GM20000 (cell line): ENCODE results near the gene SERPINA1.

Experiments
- DNase-seq: peaks from one replicate; pipeline ENCODE4 v3.0.0; 2012; ENCODE audit warnings: low spot score
- TF ChIP-seq, protein P1 (sequence below): IDR thresholded peaks from 2 replicates; pipeline ENCODE4 v1.5.1; 2012; ENCODE audit warnings: mild to moderate bottlenecking, control low read depth; ENCODE audit errors: extremely low read depth, missing control alignments

SERPINA1 gene

GRCh38 chr14:94365624-94366023 lies 22.8 kb downstream of the SERPINA1 start:
- no peak for DNase-seq
- TF ChIP-seq, protein P1, sequence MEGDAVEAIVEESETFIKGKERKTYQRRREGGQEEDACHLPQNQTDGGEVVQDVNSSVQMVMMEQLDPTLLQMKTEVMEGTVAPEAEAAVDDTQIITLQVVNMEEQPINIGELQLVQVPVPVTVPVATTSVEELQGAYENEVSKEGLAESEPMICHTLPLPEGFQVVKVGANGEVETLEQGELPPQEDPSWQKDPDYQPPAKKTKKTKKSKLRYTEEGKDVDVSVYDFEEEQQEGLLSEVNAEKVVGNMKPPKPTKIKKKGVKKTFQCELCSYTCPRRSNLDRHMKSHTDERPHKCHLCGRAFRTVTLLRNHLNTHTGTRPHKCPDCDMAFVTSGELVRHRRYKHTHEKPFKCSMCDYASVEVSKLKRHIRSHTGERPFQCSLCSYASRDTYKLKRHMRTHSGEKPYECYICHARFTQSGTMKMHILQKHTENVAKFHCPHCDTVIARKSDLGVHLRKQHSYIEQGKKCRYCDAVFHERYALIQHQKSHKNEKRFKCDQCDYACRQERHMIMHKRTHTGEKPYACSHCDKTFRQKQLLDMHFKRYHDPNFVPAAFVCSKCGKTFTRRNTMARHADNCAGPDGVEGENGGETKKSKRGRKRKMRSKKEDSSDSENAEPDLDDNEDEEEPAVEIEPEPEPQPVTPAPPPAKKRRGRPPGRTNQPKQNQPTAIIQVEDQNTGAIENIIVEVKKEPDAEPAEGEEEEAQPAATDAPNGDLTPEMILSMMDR = no peak

DNA sequence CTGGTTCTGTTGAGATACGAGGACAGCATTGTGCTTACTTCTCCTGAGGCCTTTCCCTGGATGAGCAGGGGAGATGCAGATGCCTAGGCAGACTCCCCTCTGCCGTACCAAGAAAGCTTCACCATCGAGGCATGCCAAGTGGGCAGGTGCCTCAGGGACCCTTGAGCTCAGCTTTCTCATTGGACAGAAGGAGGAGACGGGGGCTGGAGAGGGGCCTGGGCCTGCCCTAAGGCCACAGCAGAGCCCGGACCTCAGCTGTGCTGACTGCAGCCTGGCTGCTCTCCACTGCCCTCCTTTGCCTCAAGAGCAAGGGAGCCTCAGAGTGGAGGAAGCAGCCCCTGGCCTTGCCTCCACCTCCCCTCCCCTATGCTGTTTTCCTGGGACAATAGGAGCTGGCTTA lies 23.4 kb downstream of the SERPINA1 start:
- TF ChIP-seq, protein P1 = no peak

GRCh38 chr14:94364037-94364436 lies 24.4 kb downstream of the SERPINA1 start:
- TF ChIP-seq, protein P1 = no peak
- no peak for DNase-seq

More for the DNA sequence above, 23.4 kb downstream of the SERPINA1 start:
- no peak for DNase-seq

DNA sequence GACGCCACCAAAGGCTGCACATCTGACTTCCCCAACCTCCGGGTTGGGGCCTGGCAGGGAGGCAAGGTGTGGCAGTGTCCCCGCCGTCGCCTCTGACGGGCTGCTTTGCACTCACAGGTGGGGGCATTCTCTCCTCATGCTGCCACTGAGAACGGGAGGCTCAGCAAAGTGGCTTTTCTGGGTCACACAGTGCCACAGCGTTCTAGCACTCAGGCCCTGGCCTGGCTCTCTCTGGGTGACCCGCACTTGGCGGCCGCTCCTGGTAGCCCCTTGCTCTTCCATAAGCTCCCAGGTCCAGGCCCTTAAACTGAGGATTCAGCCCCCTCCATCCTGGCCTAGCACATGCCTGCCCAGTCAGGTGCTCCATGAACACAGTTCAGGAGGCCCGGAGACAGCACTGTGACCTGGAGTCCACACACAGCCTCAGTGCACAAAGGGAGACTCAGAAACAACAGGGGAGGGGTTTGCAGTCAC lies 25.2 kb downstream of the SERPINA1 start:
- DNase-seq = no peak
- TF ChIP-seq, protein P1 = no peak

DNA sequence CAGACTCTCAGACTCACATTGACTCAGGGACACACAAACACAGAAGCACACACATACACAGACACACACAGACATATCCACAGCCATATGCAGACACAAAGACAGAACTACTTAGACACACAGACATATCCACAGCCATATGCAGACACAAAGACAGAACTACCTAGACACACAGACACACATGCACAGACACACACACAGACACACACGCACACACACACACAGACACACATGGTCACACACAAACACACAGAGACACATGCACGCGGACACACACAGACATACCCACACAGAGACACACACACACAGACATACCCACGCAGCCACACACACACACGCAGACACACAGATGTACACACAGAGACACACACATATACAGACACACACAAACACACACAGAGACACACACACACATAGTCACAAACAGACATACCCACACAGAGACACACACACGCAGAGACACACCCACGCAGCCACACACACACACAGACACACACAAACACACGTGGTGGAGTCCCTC lies 25.7 kb downstream of the SERPINA1 start:
- TF ChIP-seq, protein P1 = no peak
- no peak for DNase-seq

DNA sequence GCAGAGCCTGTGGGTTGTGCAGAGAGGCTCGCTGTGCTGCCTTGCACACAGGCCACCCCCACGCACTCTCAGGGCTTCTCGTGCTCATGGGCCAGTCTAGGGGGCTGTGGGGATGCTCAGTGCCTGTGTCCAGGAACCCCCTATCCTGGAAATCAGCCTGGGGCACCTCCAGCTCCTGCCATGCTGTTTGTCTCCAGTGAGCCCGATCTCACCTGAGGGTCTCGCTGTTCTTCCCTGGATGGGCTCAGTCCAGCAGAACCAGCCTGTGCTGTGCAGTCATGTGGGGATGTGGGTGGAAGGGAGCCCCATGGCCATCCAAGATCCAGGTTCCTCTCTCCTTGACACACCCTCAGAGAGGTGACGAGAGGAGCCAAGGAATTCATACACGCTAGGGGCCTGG lies 26.7 kb downstream of the SERPINA1 start:
- TF ChIP-seq, protein P1 = no peak
- DNase-seq = no peak

DNA sequence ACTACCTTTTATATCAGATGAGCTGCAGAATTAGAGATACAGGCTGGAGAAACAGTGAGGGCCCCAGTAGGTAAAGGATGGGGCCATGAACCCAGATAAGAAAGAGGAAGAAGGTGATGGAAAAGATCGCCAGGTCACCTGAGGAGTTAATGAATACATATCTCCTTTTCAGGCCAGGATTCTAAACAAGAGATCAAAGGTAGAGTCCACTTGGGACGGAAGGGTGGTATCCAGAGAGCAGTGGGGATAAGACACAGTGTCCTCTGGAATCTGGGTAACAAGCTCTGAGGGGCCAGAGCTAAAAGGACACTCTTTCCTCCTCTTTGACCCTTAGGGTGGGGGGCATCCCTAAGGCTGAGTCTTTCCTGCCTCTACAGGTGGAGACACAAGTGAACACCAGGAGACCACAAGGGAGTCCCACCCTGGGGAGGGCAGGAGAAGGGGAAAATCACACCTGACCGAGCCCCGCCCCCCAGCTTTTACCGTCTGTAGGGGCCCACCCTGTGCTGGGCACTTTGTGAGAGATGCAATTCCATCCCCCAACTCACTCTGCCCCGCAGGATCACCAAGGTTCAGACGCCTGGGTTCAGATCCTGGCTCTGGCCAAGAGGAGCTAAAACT lies 27.3 kb downstream of the SERPINA1 start:
- TF ChIP-seq, protein P1 = no peak
- no peak for DNase-seq
